SU-DHL-6 (cell line): ENCODE data around the gene HEATR5A.

Experiments used
- CTCF ChIP-seq: fragments of 200-600 bp; sonication (generic); IDR thresholded peaks from one replicate; pipeline ENCODE4 v1.5.1; 2017; ENCODE audit warnings: antibody characterized with exemption, mild to moderate bottlenecking, low read length, moderate library complexity; ENCODE audit not compliant: insufficient read depth, poor library complexity, severe bottlenecking
- EZH2phosphoT487 ChIP-seq: fragments of 200-600 bp; sonication (generic), shearing (Covaris generic); conservative IDR thresholded peaks from 2 replicates; pipeline ENCODE4 v1.6.1; 2018; ENCODE audit warnings: mild to moderate bottlenecking, antibody characterized with exemption, low read length, moderate library complexity, mixed read lengths

- TF ChIP-seq CTCF, result no peak
- no peak for TF ChIP-seq EZH2phosphoT487
Observed at GRCh38 chr14:31280132-31280870, 140.0 kb downstream of the HEATR5A start.
